HEK293T (cell line): Measurements from ENCODE around the gene MYL3.

ENCODE experiments used
- BHLHE40 ChIP-seq: fragments of 450-650 bp; IDR thresholded peaks from 2 replicates; pipeline ENCODE4 v1.6.1; 2016; ENCODE audit warnings: mild to moderate bottlenecking, moderate library complexity, borderline replicate concordance
- FOXM1 ChIP-seq: fragments of 450-650 bp; IDR thresholded peaks from 2 replicates; pipeline ENCODE4 v1.6.1; 2017; ENCODE audit warnings: mild to moderate bottlenecking, borderline replicate concordance
- NFRKB ChIP-seq: fragments of 450-650 bp; IDR thresholded peaks from 2 replicates; pipeline ENCODE4 v1.6.1; 2016; ENCODE audit warnings: mild to moderate bottlenecking, moderate library complexity

- no peak for TF ChIP-seq BHLHE40
- TF ChIP-seq NFRKB, result no peak
- no peak for TF ChIP-seq FOXM1
Observed at GRCh38 chr3:46877406-46878125, 14.3 kb upstream of the MYL3 start, which contains the start of gene PTH1R.
